GM23338 (cell line): Measurements from ENCODE around the gene CCDC81. TPM values are rescaled to one million over a fixed set of nuclear protein-coding genes. Genes with fewer than 3 reads are reported as not detected.
A peak's percentile ranks its signal among the peaks of the same experiment; 100 is the strongest.

Experiments used
- ATAC-seq: fragments of 200-7000 bp; cut with Tn5 transposase; 3 replicates; pipeline ENCODE4 v1.9.1; 2020
- DNase-seq: peaks from one replicate; pipeline ENCODE4 v3.0.0-alpha.2; 2015; ENCODE audit warnings: low spot score
- H2AFZ ChIP-seq: fragments of 200-600 bp; sonication (generic); 2 replicates; pipeline ENCODE4 v1.8.0; 2016; ENCODE audit warnings: antibody characterized with exemption, mild to moderate bottlenecking, moderate library complexity
- H3F3A ChIP-seq: fragments of 200-600 bp; sonication (generic); replicated peaks from 2 replicates; pipeline ENCODE4 v1.8.0; 2017; ENCODE audit warnings: antibody characterized with exemption, mixed run types, low read depth
- H3K27ac ChIP-seq: fragments of 200-600 bp; sonication (generic); 2 replicates; pipeline ENCODE4 v1.6.1; 2016; ENCODE audit warnings: low read depth
- H3K27me3 ChIP-seq: fragments of 200-600 bp; sonication (generic); 2 replicates; pipeline ENCODE4 v1.8.0; 2016; ENCODE audit warnings: mild to moderate bottlenecking, mixed run types, moderate library complexity; ENCODE audit not compliant: insufficient read depth
- H3K36me3 ChIP-seq: fragments of 200-600 bp; sonication (generic); 2 replicates; pipeline ENCODE4 v1.8.0; 2016; ENCODE audit warnings: mild to moderate bottlenecking; ENCODE audit not compliant: insufficient read depth
- H3K4me1 ChIP-seq: fragments of 200-600 bp; sonication (generic); 2 replicates; pipeline ENCODE4 v1.8.0; 2016; ENCODE audit warnings: mild to moderate bottlenecking, moderate library complexity; ENCODE audit not compliant: insufficient read depth
- H3K4me2 ChIP-seq: fragments of 200-600 bp; sonication (generic); 2 replicates; pipeline ENCODE4 v1.7.1; 2017; ENCODE audit warnings: mixed run types
- H3K4me3 ChIP-seq: fragments of 200-600 bp; sonication (generic); 2 replicates; pipeline ENCODE4 v1.6.1; 2016; ENCODE audit warnings: mixed run types
- H3K79me2 ChIP-seq: fragments of 200-600 bp; sonication (generic); replicated peaks from 2 replicates; pipeline ENCODE4 v1.8.0; 2017; ENCODE audit warnings: mild to moderate bottlenecking; ENCODE audit not compliant: insufficient read depth
- H3K9me2 ChIP-seq: fragments of 200-600 bp; sonication (generic); 2 replicates; pipeline ENCODE4 v1.8.0; 2017; ENCODE audit not compliant: insufficient read depth
- H4K20me1 ChIP-seq: fragments of 200-600 bp; sonication (generic); replicated peaks from 2 replicates; pipeline ENCODE4 v1.8.0; 2017; ENCODE audit warnings: mild to moderate bottlenecking; ENCODE audit not compliant: insufficient read depth
- H3K27ac Mint-ChIP-seq: 2 replicates; pipeline ENCODE4 v1.8.0; 2020; ENCODE audit warnings: inconsistent platforms, mild to moderate bottlenecking, moderate library complexity, mixed read lengths
- H3K27me3 Mint-ChIP-seq: 3 replicates; pipeline ENCODE4 v1.8.0; 2022; ENCODE audit warnings: low read depth, mild to moderate bottlenecking, moderate library complexity, mixed read lengths, inconsistent platforms; ENCODE audit not compliant: insufficient read depth, poor library complexity
- H3K36me3 Mint-ChIP-seq: 3 replicates; pipeline ENCODE4 v1.8.0; 2021; ENCODE audit warnings: low read depth, mild to moderate bottlenecking, inconsistent platforms, moderate library complexity, mixed read lengths
- H3K4me1 Mint-ChIP-seq: 3 replicates; pipeline ENCODE4 v1.8.0; 2020; ENCODE audit warnings: mild to moderate bottlenecking, inconsistent platforms, mixed read lengths
- H3K4me3 Mint-ChIP-seq: 3 replicates; pipeline ENCODE4 v1.8.0; 2021; ENCODE audit warnings: moderate library complexity, mild to moderate bottlenecking, inconsistent platforms, mixed read lengths
- H3K9me3 Mint-ChIP-seq: 3 replicates; pipeline ENCODE4 v1.8.0; 2020; ENCODE audit warnings: moderate library complexity, mild to moderate bottlenecking, inconsistent platforms, mixed read lengths
- CREB1 ChIP-seq: fragments of 250-450 bp; sonication (Bioruptor Pico); IDR thresholded peaks from 2 replicates; pipeline ENCODE4 v1.5.0; 2020; ENCODE audit warnings: low read depth, mild to moderate bottlenecking, moderate library complexity
- CTCF ChIP-seq, 2 experiments: fragments of 200-600 bp in 1 of 2; sonication (generic) in 1 of 2; conservative IDR thresholded peaks; 2 replicates each; pipeline versions ENCODE4 v1.5.1 to v1.6.1; 2016 to 2017; ENCODE audit warnings: antibody characterized with exemption in 2 of 2, low read depth in 2 of 2, mild to moderate bottlenecking in 2 of 2, moderate library complexity in 1 of 2
- ETS1 ChIP-seq: IDR thresholded peaks from 2 replicates; pipeline ENCODE4 v1.6.1; 2016; ENCODE audit warnings: antibody characterized with exemption
- EZH2 ChIP-seq: fragments of 200-600 bp; sonication (generic); IDR thresholded peaks from one replicate; pipeline ENCODE4 v1.8.0; 2017; ENCODE audit warnings: antibody characterized with exemption, mild to moderate bottlenecking, low read depth; ENCODE audit not compliant: unreplicated experiment
- EZH2phosphoT487 ChIP-seq: fragments of 200-600 bp; sonication (generic); IDR thresholded peaks from one replicate; pipeline ENCODE4 v1.8.1; 2018; ENCODE audit warnings: antibody characterized with exemption; ENCODE audit not compliant: unreplicated experiment
- JUNB ChIP-seq: IDR thresholded peaks from one replicate; pipeline ENCODE4 v1.6.1; 2016; ENCODE audit warnings: antibody characterized with exemption; ENCODE audit not compliant: unreplicated experiment
- STAT1 ChIP-seq: IDR thresholded peaks from one replicate; pipeline ENCODE4 v1.6.1; 2016; ENCODE audit warnings: antibody characterized with exemption; ENCODE audit not compliant: unreplicated experiment
- ZNF331 ChIP-seq: fragments of 250-450 bp; sonication (Bioruptor Pico); IDR thresholded peaks from 2 replicates; pipeline ENCODE4 v1.5.0; 2020; ENCODE audit warnings: low read depth, mild to moderate bottlenecking, moderate library complexity
- polyA plus RNA-seq: library from polyadenylated mRNA; unstranded; fragments of >200 nt; fragmentation: Nextera tagmentation; extraction: Ambion mirVana; gene quantifications from 2 replicates; pipeline ENCODE4 v1.2.1, GENCODE V29; 2016
- total RNA-seq: library from RNA; depleted of rRNA; stranded (reverse); fragments of >200 nt; shearing (Covaris generic); gene quantifications from 2 replicates; pipeline ENCODE4 v1.2.3, GENCODE V29; 2014
- TF ChIP-seq, protein P1 (sequence below): IDR thresholded peaks from one replicate; pipeline ENCODE4 v1.6.1; 2018; ENCODE audit warnings: antibody characterized with exemption; ENCODE audit not compliant: unreplicated experiment

CCDC81 gene
- total and polyA plus RNA-seq, 2 experiments from 2014 or later = 0.37 to 4.3 TPM

GRCh38 chr11:86395061-86395551 is 20.4 kb downstream of the CCDC81 start:
- Histone ChIP-seq H3F3A (no peaks in the 10 kb centered on the region), H3K27me3 (no peaks in the 10 kb centered on the region), H3K4me2 (no peak overlapping the region), H4K20me1 (no peaks in the 10 kb centered on the region; the same call in 1 of the 2 replicates), H3K4me3 (no peak overlapping the region), H3K4me1 (0 out of 2 replicates have a peak, but pooled peaks cover 4% of the 10 kb centered on the region), H2AFZ (peak overlapping the region; percentile 53; the same call in 1 of the 2 replicates), H3K27ac (no peak overlapping the region), H3K79me2 (no peaks in the 10 kb centered on the region), H3K9me2 (no peaks in the 10 kb centered on the region; the same call in 1 of the 2 replicates), H3K36me3 (no peaks in the 10 kb centered on the region)
- peak; percentile 46 for DNase-seq
- ATAC-seq = peak; percentile 89
- H3K27ac Mint-ChIP-seq = peak overlapping the region; percentile 78
- TF ChIP-seq ZNF331 (CRISPR knock-in tag) = no peak
- TF ChIP-seq CTCF (conservative IDR thresholded peaks at IDR 0.05; ENCODE audit: low read depth in 2 of 2) = peak in 1 of 2 experiments; percentile 20; a peak in 1 of 4 replicates
- TF ChIP-seq EZH2phosphoT487 = no peak
- no peaks in the 10 kb centered on the region for H3K9me3 Mint-ChIP-seq
- H3K4me1 Mint-ChIP-seq = peaks cover 15% of the 10 kb centered on the region
- no peaks in the 10 kb centered on the region for H3K27me3 Mint-ChIP-seq
- no peaks in the 10 kb centered on the region for H3K36me3 Mint-ChIP-seq
- H3K4me3 Mint-ChIP-seq = no peak overlapping the region

DNA sequence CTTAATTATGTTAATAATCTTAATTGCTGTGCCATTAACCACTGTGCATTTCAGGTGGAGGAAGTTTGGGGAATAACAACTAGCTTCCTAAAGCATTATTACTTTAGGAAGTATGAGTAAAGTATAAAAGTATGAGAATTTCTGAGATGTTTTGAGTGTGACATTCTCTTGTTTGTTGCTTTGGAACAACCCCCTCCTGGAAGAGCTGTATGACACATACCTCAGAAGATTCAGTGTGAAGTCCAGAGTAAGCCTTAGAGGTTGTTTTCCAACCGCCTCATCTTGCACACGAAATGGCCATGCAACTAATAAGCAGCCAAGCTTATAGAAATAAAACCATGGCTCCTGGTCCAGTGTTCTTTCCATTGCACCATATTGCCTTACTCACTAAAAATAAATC is 21.7 kb downstream of the CCDC81 start:
- no peak overlapping the region for H3K4me2 ChIP-seq
- no peak overlapping the region for H2AFZ ChIP-seq
- no peaks in the 10 kb centered on the region for H3K27me3 ChIP-seq
- no peaks in the 10 kb centered on the region for H3K27me3 Mint-ChIP-seq
- no peak overlapping the region for H3K4me3 ChIP-seq
- H3K79me2 ChIP-seq = no peaks in the 10 kb centered on the region
- H3K9me2 ChIP-seq = no peaks in the 10 kb centered on the region; the same call in 1 of the 2 replicates
- no peaks in the 10 kb centered on the region for H3K9me3 Mint-ChIP-seq
- H3K36me3 ChIP-seq = no peaks in the 10 kb centered on the region
- no peaks in the 10 kb centered on the region for H3K36me3 Mint-ChIP-seq
- ATAC-seq (no peak), DNase-seq (no peak)
- H3F3A ChIP-seq = no peaks in the 10 kb centered on the region
- H3K27ac Mint-ChIP-seq = no peak overlapping the region
- no peaks in the 10 kb centered on the region for H4K20me1 ChIP-seq
- H3K27ac ChIP-seq = no peak overlapping the region
- peaks cover 15% of the 10 kb centered on the region for H3K4me1 Mint-ChIP-seq
- 0 out of 2 replicates have a peak, but pooled peaks cover 4% of the 10 kb centered on the region for H3K4me1 ChIP-seq
- H3K4me3 Mint-ChIP-seq = no peak overlapping the region
- no peak for TF ChIP-seq EZH2
- TF ChIP-seq JUNB = no peak
- no peak for TF ChIP-seq STAT1
- TF ChIP-seq ETS1 = no peak
- TF ChIP-seq, protein P1, sequence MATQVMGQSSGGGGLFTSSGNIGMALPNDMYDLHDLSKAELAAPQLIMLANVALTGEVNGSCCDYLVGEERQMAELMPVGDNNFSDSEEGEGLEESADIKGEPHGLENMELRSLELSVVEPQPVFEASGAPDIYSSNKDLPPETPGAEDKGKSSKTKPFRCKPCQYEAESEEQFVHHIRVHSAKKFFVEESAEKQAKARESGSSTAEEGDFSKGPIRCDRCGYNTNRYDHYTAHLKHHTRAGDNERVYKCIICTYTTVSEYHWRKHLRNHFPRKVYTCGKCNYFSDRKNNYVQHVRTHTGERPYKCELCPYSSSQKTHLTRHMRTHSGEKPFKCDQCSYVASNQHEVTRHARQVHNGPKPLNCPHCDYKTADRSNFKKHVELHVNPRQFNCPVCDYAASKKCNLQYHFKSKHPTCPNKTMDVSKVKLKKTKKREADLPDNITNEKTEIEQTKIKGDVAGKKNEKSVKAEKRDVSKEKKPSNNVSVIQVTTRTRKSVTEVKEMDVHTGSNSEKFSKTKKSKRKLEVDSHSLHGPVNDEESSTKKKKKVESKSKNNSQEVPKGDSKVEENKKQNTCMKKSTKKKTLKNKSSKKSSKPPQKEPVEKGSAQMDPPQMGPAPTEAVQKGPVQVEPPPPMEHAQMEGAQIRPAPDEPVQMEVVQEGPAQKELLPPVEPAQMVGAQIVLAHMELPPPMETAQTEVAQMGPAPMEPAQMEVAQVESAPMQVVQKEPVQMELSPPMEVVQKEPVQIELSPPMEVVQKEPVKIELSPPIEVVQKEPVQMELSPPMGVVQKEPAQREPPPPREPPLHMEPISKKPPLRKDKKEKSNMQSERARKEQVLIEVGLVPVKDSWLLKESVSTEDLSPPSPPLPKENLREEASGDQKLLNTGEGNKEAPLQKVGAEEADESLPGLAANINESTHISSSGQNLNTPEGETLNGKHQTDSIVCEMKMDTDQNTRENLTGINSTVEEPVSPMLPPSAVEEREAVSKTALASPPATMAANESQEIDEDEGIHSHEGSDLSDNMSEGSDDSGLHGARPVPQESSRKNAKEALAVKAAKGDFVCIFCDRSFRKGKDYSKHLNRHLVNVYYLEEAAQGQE = no peak
- TF ChIP-seq CTCF (conservative IDR thresholded peaks at IDR 0.05; ENCODE audit: low read depth in 2 of 2) = no peak
- TF ChIP-seq ZNF331 (CRISPR knock-in tag) = no peak
- TF ChIP-seq EZH2phosphoT487 = no peak
- no peak for TF ChIP-seq CREB1
